ENCODE results near the gene SF3A1.

- TF ChIP-seq SP1 (IDR thresholded peaks at IDR 0.05) (no peak), FOXK2 (IDR thresholded peaks at IDR 0.05) (no peak), ARNT (IDR thresholded peaks at IDR 0.05) (no peak), PKNOX1 (IDR thresholded peaks at IDR 0.05) (no peak)
These were observed 67.3 kb downstream of the SF3A1 start, which contains the start of gene CASTOR1 for GRCh38 chr22:30289141-30289979.
